NCI-H2107 treated with DMSO at 0.1 percent for 48 hours (cell line): ENCODE results near the gene TRIM29.
"Not testable (repeated sequence)": the region's sequence is repeated elsewhere in the genome, so short reads cannot be mapped to it uniquely, and the experiment has no call there.

Experiments used
- DNase-seq: peaks from one replicate; lab custom pipeline; 2025; ENCODE audit not compliant: unreplicated experiment; lab: John Stamatoyannopoulos, UW

TRIM29 gene, protein sequence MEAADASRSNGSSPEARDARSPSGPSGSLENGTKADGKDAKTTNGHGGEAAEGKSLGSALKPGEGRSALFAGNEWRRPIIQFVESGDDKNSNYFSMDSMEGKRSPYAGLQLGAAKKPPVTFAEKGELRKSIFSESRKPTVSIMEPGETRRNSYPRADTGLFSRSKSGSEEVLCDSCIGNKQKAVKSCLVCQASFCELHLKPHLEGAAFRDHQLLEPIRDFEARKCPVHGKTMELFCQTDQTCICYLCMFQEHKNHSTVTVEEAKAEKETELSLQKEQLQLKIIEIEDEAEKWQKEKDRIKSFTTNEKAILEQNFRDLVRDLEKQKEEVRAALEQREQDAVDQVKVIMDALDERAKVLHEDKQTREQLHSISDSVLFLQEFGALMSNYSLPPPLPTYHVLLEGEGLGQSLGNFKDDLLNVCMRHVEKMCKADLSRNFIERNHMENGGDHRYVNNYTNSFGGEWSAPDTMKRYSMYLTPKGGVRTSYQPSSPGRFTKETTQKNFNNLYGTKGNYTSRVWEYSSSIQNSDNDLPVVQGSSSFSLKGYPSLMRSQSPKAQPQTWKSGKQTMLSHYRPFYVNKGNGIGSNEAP

DNA sequence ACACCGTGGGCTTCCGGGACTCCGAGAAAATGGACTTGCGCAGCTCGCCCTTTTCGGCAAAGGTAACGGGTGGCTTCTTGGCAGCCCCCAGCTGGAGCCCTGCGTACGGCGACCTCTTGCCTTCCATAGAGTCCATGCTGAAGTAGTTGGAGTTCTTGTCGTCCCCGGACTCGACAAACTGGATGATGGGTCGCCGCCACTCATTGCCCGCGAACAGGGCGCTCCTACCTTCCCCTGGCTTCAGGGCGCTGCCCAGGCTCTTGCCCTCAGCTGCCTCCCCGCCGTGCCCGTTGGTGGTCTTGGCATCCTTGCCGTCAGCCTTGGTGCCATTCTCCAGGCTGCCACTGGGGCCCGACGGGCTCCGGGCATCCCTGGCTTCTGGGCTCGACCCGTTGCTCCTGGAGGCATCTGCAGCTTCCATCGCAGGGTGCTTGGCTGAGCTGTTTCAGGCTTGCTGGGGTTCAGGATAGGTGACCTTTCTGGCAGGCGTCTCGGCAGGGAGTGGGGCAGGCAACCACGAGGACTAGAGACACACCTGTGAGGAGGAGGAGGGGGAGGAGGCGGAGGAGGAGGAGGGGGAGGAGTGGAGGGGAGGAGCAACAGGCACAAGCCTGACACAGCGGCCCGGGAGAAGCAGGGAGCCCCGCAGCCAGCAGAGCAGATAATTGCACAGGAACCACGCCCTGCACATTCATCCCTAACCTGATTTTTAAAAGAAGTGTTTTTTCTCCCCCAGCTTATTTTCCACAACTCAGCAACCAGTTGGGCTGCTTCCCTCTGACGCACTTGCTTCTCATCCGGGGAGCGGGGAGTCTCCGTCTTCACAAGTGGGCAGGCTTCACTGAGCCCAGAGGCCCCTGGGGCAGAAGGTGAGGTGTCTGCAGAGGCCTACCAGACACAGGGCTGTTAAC lies at the start of gene TRIM29:
Gene TRIM29 (minus strand): TSS at position 503 of the 911 bp plus-strand sequence. CDS start 82 bp downstream, at position 421.
- DNase-seq: peak; percentile 11

GRCh38 chr11:120186774-120187591 lies 49.1 kb upstream of the TRIM29 start:
- DNase-seq: no peak

- no peak for DNase-seq
Measured at GRCh38 chr11:120186456-120186773, 48.5 kb upstream of the TRIM29 start.

DNA sequence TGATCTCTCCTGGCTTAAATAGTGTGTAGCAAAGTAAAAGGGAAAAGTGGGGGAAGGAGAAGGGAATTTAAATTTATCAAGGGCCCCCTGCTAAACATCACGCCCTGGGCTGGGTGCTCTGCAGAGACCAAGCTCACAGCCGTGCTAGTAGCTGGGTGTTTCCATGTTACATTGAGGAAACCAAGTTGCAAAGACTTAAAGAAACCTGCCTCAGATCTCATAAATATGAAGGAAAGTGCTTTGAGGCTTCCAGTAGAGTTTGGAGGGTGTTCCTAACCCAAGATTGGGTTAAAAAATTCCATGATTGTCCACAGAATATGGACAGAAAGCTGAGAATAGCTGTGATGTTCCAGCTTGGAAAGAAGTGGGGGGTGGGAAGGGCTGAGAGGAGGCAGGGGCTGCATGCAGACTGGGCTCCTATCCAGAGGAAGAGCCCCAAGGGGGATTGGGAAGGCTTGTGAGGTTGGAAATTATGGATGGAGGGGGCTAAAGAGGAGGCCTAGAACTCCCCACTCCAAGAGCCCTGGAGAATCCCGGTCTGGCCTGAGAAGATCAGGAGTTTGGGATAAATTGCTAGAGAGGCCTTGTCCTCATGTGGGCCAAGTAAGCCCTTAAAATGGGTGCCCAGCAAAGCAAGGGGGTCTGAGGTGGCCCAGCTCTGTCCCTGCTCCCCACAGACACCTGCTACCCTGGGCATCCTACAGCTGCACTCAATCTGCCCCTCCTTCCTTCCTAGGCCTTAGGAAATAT lies 48.0 kb upstream of the TRIM29 start:
- DNase-seq: no peak

DNA sequence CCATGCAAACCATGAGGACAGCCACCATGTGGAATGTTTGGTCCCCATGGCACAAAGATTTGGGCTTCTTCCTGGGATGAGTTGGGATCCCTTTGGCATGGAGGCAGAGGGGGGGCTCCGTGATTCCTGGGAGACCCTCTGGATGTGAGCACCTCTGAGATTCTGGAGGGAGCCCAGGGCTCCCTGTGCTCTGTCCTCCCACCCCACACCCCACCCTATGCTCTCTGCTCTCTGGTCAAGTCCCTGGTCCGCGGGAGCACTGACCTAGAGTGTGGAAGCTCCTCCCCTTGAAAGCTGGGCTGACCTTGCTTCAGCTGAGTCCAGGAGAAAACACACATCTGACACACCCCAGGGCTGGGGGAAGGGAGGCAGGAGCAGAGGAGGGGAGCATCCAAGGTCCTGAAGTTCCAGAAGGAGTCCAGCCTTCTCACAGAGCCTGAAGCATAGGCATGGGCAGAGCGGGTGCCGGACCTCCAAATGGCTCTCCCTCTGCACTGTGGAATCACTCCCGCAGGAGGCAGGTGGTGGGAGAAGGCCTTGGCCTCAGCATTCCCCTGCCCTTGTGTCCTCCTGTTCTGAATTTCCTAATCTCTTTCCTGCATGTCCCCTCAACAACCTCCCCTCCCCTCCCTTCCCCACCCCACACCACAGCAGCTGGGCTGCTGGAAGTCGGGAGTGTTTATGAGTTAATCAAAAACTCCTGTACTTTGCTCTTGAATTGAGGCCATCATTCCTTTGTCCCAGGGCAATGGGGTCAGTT lies 47.2 kb upstream of the TRIM29 start:
- no peak for DNase-seq

GRCh38 chr11:120184371-120184945 lies 46.5 kb upstream of the TRIM29 start:
- no peak for DNase-seq

DNA sequence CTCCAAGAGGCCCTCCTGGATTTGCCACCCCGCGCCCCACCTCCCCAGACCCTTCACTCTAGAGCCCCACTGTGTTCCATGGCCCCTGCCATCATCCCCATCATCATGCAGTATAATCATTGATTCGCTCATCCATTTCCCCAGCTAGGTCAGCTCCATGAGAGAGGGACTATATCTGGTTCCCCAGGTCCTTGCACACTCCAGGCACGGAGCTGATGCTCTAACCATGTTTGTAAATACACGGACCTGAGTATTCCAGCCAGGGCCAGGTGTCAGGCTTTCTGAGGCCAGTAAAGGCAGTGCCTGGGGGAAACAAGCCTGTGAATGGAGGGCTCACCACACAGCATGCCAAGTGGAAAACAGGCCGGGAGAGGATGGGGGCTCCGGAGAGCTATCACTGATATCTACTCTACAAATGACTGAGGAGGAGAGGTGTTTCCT lies 45.8 kb upstream of the TRIM29 start:
- no peak for DNase-seq

GRCh38 chr11:120182790-120183491 lies 45.0 kb upstream of the TRIM29 start:
- no peak for DNase-seq

GRCh38 chr11:120182372-120182771 lies 44.5 kb upstream of the TRIM29 start:
- DNase-seq: no peak

DNA sequence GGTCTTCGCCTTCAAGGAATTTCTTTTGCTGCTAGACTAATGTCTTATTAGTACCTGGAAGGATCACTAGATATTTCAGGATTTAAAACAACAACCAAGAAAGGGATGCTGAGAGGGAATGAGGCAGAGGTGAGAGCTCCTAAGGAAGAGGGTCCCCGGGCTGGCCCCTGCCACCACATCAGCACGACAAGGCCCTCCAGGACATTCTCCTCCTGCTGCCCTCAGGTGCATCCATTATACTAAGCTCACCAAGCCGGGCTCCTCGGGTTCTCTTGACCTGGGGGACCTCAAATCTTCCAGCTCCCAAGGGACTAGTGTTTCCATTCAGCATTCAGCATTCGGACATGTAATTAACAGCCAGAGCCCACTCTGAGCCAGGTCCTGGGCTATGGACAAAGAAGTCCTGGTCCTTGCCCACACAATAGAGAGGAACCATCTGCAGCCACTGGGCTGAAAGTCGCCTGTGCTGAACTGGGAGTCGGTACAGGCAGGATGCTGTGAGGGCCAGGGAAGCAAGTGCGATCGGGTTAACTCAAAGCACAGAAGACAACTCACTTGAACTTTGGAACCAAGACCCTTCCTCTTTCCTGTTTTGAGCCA lies 43.6 kb upstream of the TRIM29 start:
- no peak for DNase-seq

- DNase-seq: no peak
Measured at GRCh38 chr11:120180551-120181232, 42.8 kb upstream of the TRIM29 start.

- DNase-seq: not testable (repeated sequence)
Measured at GRCh38 chr11:120180063-120180462, 42.1 kb upstream of the TRIM29 start.

DNA sequence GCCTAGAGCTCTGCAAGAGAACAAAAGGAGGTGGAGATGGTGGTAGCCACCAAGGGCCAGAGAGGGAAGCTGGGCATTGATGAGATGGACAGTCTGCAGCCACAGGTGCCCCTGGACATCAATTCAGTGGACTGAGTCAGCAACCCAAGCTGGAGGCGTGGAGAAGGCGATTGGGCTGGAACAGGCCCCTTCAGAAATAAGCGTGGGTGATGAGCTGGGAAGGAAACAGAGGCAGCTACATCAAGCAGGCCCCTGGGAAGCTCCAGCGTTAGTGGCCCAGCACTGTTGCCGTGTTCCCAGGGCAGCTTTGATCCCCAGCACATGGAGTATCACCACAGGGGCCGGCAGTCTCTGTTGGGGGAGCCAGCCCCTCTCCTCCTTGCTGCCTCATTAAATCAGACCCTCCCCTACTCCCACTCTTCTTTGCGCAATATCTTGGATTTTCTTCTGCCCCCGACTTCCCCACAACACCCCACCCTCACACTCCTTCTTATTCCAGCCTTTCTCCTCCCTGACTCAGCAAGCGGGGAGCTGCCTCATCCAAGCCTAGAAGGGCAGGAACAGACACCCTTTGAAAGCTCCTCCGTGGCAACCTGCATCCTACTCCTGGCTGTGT lies 41.3 kb upstream of the TRIM29 start:
- no peak for DNase-seq

DNA sequence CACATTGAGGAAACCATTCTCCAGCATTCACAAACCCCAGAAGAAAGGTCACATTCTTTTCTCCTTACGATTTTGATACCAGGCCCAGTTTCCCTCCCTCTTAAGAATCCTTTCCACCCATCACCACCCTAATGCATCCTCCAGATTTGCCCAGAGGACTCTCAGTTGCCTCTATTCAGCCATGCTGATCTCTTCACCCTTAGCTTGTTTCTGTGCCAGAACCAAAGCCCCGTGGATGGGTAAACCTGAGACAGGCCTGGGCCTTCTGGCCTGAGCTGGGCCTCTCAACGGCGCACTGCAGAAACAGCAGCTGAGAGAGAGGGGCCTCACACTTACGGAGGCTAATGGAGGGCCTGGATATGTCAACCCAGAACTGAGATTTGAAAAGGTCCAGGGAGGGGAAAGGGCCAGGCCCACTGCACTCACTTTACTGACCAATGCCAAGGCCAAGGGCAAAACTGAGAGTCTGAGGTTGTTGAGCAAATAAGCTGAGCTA lies 40.7 kb upstream of the TRIM29 start:
- no peak for DNase-seq

DNA sequence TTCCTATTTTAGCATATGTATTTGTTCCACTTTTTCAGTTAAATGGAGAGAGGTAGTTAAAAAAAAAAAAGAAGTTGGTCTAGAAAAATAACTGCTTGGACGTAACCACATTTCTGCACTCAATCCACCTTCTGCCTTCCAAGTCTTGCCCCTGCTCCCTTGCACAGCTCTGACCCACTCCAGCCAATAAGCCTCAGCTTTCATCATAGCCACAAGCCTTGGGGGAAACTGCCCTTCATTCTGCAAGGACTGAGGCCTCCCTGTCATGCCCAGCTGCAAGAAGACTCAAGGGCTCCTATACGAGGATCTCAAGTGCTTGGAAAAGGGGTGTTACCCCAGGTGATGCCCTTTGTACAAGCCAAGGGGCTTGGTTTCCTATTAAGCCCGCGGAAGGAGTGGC lies 37.0 kb upstream of the TRIM29 start:
- no peak for DNase-seq

GRCh38 chr11:120173807-120174206 lies 35.9 kb upstream of the TRIM29 start:
- no peak for DNase-seq
